GM19397 (cell line): ENCODE results near the gene LCA5.
"Not testable (repeated sequence)": the region's sequence is repeated elsewhere in the genome, so short reads cannot be mapped to it uniquely, and the experiment has no call there.

Experiments used
- ATAC-seq: cut with Tn5 transposase; IDR thresholded peaks from one replicate; pipeline ENCODE4 v1.9.1; 2021; ENCODE audit warnings: mild to moderate bottlenecking, moderate library complexity; ENCODE audit not compliant: unreplicated experiment

Gene LCA5

DNA sequence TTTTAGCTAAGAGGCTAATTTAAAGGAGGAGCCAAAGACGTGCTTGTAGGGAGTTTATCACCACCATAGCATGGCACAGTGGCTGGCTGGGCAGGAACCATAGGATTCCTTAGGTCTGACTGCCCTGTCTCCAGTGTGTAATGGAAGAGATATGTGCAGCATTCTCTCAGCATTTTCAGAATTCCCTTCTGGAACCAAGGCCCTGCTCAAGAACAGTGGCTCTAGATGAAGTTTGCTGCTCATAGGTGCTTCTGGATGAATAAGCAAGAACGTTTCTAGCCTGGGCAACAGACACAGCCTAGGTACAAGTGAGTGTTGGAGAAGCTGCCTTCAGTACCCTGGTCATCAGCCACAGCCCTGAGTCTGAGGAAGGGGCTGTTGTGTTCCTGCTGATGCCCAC is 69.1 kb downstream of the LCA5 start:
- ATAC-seq = no peak

GRCh38 chr6:79467716-79468115 is 69.5 kb downstream of the LCA5 start:
- ATAC-seq = no peak

GRCh38 chr6:79466207-79466834 is 70.9 kb downstream of the LCA5 start:
- no peak for ATAC-seq

DNA sequence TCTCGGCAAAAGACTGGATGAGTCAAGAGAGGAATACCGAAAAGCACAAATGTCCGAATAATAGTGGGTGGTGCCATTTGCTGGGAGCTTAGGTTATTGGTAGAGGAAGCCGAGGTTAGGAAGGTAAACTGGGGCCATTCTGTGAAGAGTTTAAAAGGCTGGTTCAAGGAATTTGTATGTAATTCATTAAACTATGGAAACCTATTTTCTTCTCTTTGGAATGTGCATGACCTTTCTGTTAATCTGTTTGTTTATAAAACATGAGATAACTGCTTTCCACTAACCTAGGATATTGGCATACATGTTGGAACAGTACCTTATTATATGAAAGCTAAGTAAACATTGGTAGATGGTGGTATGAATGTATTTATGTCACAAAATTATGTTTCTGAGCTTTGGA is 71.8 kb downstream of the LCA5 start:
- no peak for ATAC-seq

DNA sequence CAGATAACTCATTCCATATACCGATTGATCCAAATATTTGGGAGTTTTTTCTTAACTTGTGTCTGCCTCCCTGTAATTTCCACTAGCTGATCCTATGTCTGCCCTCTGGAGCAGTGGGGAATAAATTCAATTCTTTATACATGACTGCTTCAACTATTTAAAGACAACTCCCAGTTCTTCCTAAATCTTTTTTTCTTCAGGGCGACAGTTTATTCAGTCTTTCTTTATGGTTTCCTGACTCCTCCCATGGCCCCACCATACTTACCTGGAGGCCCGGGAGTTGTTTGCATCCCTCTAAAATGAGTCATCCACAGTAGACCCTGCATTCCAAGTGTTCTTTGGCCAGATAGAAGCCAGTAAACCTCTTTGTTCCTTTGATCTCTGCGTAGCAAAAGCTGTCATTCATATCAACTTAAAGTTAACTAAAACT is 73.6 kb downstream of the LCA5 start:
- ATAC-seq = no peak

- ATAC-seq = no peak
Measured at GRCh38 chr6:79461205-79461604, 76.0 kb downstream of the LCA5 start.

GRCh38 chr6:79455446-79455845 is 81.8 kb downstream of the LCA5 start:
- no peak for ATAC-seq

GRCh38 chr6:79453558-79454042 is 83.6 kb downstream of the LCA5 start:
- ATAC-seq = no peak

- ATAC-seq = no peak
Measured at GRCh38 chr6:79450984-79451383, 86.2 kb downstream of the LCA5 start.

GRCh38 chr6:79446006-79446405 is 91.2 kb downstream of the LCA5 start:
- no peak for ATAC-seq

- not testable (repeated sequence) for ATAC-seq
Measured at GRCh38 chr6:79443876-79444275, 93.4 kb downstream of the LCA5 start.

DNA sequence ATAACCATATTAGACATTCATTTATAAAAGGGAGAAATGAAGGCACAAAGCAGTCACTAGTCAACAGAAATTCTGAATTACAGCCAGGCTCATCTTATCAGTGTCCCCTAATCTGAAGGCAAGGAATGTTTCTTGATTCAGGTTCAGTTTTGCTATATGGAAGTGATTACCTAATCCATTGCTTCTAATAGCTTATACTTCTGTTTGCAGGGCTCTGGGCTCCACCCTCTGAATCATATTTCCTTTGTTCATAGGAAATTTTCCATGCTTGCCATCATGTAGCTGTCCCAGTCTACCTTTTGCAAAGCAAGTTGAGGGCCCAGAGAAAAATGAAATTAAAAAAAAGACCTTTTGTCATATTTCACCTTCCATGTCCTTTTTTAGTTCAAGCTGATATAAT is 96.0 kb downstream of the LCA5 start:
- no peak for ATAC-seq

- no peak for ATAC-seq
Measured at GRCh38 chr6:79440598-79440997, 96.6 kb downstream of the LCA5 start.

- no peak for ATAC-seq
Measured at GRCh38 chr6:79438030-79438429, 99.2 kb downstream of the LCA5 start.

DNA sequence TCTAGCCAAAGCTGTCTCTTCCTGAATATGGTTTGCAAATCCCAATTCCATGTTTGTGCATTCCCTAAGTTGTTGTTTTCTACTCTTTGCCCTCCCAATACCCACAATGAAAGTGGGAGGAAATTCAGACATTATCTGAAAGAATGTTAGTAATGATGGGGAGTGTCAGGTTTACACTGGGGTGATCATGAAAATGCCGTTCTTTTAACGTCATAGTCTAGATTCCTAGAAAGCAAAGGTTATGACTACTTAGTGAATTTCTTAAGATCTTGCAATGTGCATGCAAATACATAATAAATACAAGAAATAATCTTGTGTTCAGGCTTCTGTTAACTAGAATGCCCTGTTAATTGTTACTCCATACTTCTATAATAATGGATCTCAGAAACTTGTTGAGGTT is 101.0 kb downstream of the LCA5 start:
- ATAC-seq = no peak

DNA sequence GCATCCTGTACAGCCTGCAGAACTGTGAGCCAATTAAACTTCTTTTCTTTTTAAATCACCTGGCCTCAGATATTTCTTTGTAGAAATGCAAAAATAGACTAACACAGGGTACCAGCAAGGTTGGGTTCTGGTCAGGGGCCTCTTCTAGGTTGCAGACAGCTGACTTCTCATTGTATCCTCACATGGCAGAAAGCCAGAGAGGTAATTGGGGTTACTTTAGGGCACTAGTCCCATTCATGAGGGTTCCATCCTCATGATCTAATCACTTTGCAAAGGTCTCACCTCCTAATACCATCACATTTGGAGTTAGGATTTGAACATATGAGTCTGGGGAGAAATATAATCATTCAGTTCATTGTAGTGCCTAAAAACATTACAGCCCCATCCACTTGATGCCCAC is 101.5 kb downstream of the LCA5 start:
- no peak for ATAC-seq
